Effector memory CD8-positive, alpha-beta T cell (primary cell): ENCODE measurements around the gene MAGI1.

Experiments
- ATAC-seq: fragments of 150-1000 bp; cut with Tn5 transposase; replicated peaks from 2 replicates; pipeline ENCODE4 v1.10.0; 2021; ENCODE audit warnings: mild to moderate bottlenecking, moderate library complexity
- DNase-seq, 3 experiments: peaks; one replicate each; pipeline ENCODE4 v3.0.0; 2021
- H3K27ac Mint-ChIP-seq, 2 donors: one replicate each; pipeline ENCODE4 v1.8.0; 2022; ENCODE audit warnings: mild to moderate bottlenecking in 2 of 2, mixed read lengths in 2 of 2, moderate library complexity in 2 of 2
- H3K27me3 Mint-ChIP-seq, 2 donors: one replicate each; pipeline ENCODE4 v1.8.0; 2022; ENCODE audit warnings: mixed read lengths in 2 of 2
- H3K36me3 Mint-ChIP-seq: one replicate; pipeline ENCODE4 v1.8.0; 2022; ENCODE audit warnings: mild to moderate bottlenecking, moderate library complexity, mixed read lengths; ENCODE audit not compliant: insufficient read depth
- H3K4me1 Mint-ChIP-seq, 2 donors: one replicate each; pipeline ENCODE4 v1.8.0; 2022; ENCODE audit warnings: low read depth in 2 of 2, mixed read lengths in 2 of 2
- H3K4me3 Mint-ChIP-seq, 2 donors: one replicate each; pipeline ENCODE4 v1.8.0; 2022; ENCODE audit warnings: mild to moderate bottlenecking in 2 of 2, mixed read lengths in 2 of 2, moderate library complexity in 2 of 2
- H3K9me3 Mint-ChIP-seq, 2 donors: one replicate each; pipeline ENCODE4 v1.8.0; 2022; ENCODE audit warnings: mixed read lengths in 2 of 2

Gene MAGI1

GRCh38 chr3:65436580-65436979 is 602.1 kb downstream of the MAGI1 start:
- H3K9me3 Mint-ChIP-seq = peaks cover 0 to 6% of the 10 kb centered on the region in 2 donors
- no peaks in the 10 kb centered on the region for H3K27me3 Mint-ChIP-seq
- no peaks in the 10 kb centered on the region for H3K36me3 Mint-ChIP-seq
- DNase-seq = no peak
- no peak overlapping the region for H3K4me3 Mint-ChIP-seq
- H3K4me1 Mint-ChIP-seq = no peaks in the 10 kb centered on the region
- ATAC-seq = no peak
- no peak overlapping the region for H3K27ac Mint-ChIP-seq

GRCh38 chr3:65433480-65433879 is 605.2 kb downstream of the MAGI1 start:
- Mint-ChIP-seq H3K27ac (no peak overlapping the region), H3K27me3 (no peaks in the 10 kb centered on the region), H3K9me3 (peaks cover 0 to 8% of the 10 kb centered on the region in 2 donors), H3K4me3 (no peak overlapping the region), H3K4me1 (no peaks in the 10 kb centered on the region), H3K36me3 (no peaks in the 10 kb centered on the region)
- DNase-seq (no peak), ATAC-seq (no peak)

- DNase-seq = no peak
- Mint-ChIP-seq H3K36me3 (no peaks in the 10 kb centered on the region), H3K27me3 (no peaks in the 10 kb centered on the region), H3K27ac (no peak overlapping the region), H3K9me3 (peaks cover 0 to 6% of the 10 kb centered on the region in 2 donors), H3K4me1 (no peaks in the 10 kb centered on the region), H3K4me3 (no peak overlapping the region)
- no peak for ATAC-seq
Measured at GRCh38 chr3:65432388-65433003, 606.2 kb downstream of the MAGI1 start.

GRCh38 chr3:65425880-65426279 is 612.8 kb downstream of the MAGI1 start:
- H3K27me3 Mint-ChIP-seq = no peaks in the 10 kb centered on the region
- peaks cover 0 to 6% of the 10 kb centered on the region in 2 donors for H3K9me3 Mint-ChIP-seq
- H3K4me1 Mint-ChIP-seq = no peaks in the 10 kb centered on the region
- H3K4me3 Mint-ChIP-seq = no peak overlapping the region
- DNase-seq (no peak), ATAC-seq (no peak)
- no peak overlapping the region for H3K27ac Mint-ChIP-seq
- H3K36me3 Mint-ChIP-seq = no peaks in the 10 kb centered on the region

- ATAC-seq (no peak), DNase-seq (no peak)
- H3K4me1 Mint-ChIP-seq = no peaks in the 10 kb centered on the region
- H3K4me3 Mint-ChIP-seq = no peak overlapping the region
- no peak overlapping the region for H3K27ac Mint-ChIP-seq
- H3K9me3 Mint-ChIP-seq = peaks cover 12 to 24% of the 10 kb centered on the region in 2 donors
- no peaks in the 10 kb centered on the region for H3K36me3 Mint-ChIP-seq
- H3K27me3 Mint-ChIP-seq = no peaks in the 10 kb centered on the region
Measured at GRCh38 chr3:65422154-65422553, 616.6 kb downstream of the MAGI1 start.

- Mint-ChIP-seq H3K36me3 (no peaks in the 10 kb centered on the region), H3K27me3 (no peaks in the 10 kb centered on the region), H3K27ac (no peak overlapping the region), H3K4me1 (no peaks in the 10 kb centered on the region), H3K9me3 (peaks cover 10 to 39% of the 10 kb centered on the region in 2 donors), H3K4me3 (no peak overlapping the region)
- no peak for ATAC-seq
- no peak for DNase-seq
Measured at GRCh38 chr3:65419233-65419632, 619.5 kb downstream of the MAGI1 start.

- H3K27me3 Mint-ChIP-seq = no peaks in the 10 kb centered on the region
- H3K9me3 Mint-ChIP-seq = peaks cover 11 to 28% of the 10 kb centered on the region in 2 donors
- H3K4me1 Mint-ChIP-seq = no peaks in the 10 kb centered on the region
- ATAC-seq (no peak), DNase-seq (no peak)
- no peaks in the 10 kb centered on the region for H3K36me3 Mint-ChIP-seq
- no peak overlapping the region for H3K27ac Mint-ChIP-seq
- no peak overlapping the region for H3K4me3 Mint-ChIP-seq
Measured at GRCh38 chr3:65413891-65414290, 624.8 kb downstream of the MAGI1 start.

- no peak overlapping the region for H3K27ac Mint-ChIP-seq
- DNase-seq (no peak), ATAC-seq (no peak)
- no peak overlapping the region for H3K4me3 Mint-ChIP-seq
- H3K36me3 Mint-ChIP-seq = no peaks in the 10 kb centered on the region
- H3K9me3 Mint-ChIP-seq = peaks cover 11 to 23% of the 10 kb centered on the region in 2 donors
- no peaks in the 10 kb centered on the region for H3K4me1 Mint-ChIP-seq
- no peaks in the 10 kb centered on the region for H3K27me3 Mint-ChIP-seq
Measured at GRCh38 chr3:65412588-65412987, 626.1 kb downstream of the MAGI1 start.

GRCh38 chr3:65411367-65411766 is 627.4 kb downstream of the MAGI1 start:
- H3K27ac Mint-ChIP-seq = no peak overlapping the region

GRCh38 chr3:65409176-65409569 is 629.5 kb downstream of the MAGI1 start:
- Mint-ChIP-seq H3K9me3 (peaks cover 8 to 9% of the 10 kb centered on the region in 2 donors), H3K4me1 (no peaks in the 10 kb centered on the region), H3K27ac (no peak overlapping the region), H3K36me3 (no peaks in the 10 kb centered on the region), H3K27me3 (no peaks in the 10 kb centered on the region), H3K4me3 (no peak overlapping the region)
- DNase-seq (no peak), ATAC-seq (no peak)

More at GRCh38 chr3:65411367-65411766, 627.4 kb downstream of the MAGI1 start:
- DNase-seq (no peak), ATAC-seq (no peak)
- H3K4me1 Mint-ChIP-seq = no peaks in the 10 kb centered on the region
- H3K36me3 Mint-ChIP-seq = no peaks in the 10 kb centered on the region
- no peaks in the 10 kb centered on the region for H3K27me3 Mint-ChIP-seq
- H3K9me3 Mint-ChIP-seq = peaks cover 11 to 15% of the 10 kb centered on the region in 2 donors
- no peak overlapping the region for H3K4me3 Mint-ChIP-seq

- DNase-seq = no peak
Measured at GRCh38 chr3:65408531-65409175, 630.1 kb downstream of the MAGI1 start.

GRCh38 chr3:65406470-65406869 is 632.2 kb downstream of the MAGI1 start:
- ATAC-seq = no peak
- no peaks in the 10 kb centered on the region for H3K27me3 Mint-ChIP-seq
- no peaks in the 10 kb centered on the region for H3K4me1 Mint-ChIP-seq
- H3K36me3 Mint-ChIP-seq = no peaks in the 10 kb centered on the region
- H3K27ac Mint-ChIP-seq = no peak overlapping the region
- H3K4me3 Mint-ChIP-seq = no peak overlapping the region
- no peak for DNase-seq
- peaks cover 8 to 10% of the 10 kb centered on the region in 2 donors for H3K9me3 Mint-ChIP-seq

More at GRCh38 chr3:65408531-65409175, 630.1 kb downstream of the MAGI1 start:
- no peak for ATAC-seq
- H3K4me3 Mint-ChIP-seq = no peak overlapping the region
- H3K9me3 Mint-ChIP-seq = peaks cover 8 to 9% of the 10 kb centered on the region in 2 donors
- H3K27ac Mint-ChIP-seq = no peak overlapping the region
- H3K27me3 Mint-ChIP-seq = no peaks in the 10 kb centered on the region
- no peaks in the 10 kb centered on the region for H3K4me1 Mint-ChIP-seq
- H3K36me3 Mint-ChIP-seq = no peaks in the 10 kb centered on the region

GRCh38 chr3:65402597-65402996 is 636.1 kb downstream of the MAGI1 start:
- H3K4me3 Mint-ChIP-seq = no peak overlapping the region
- no peaks in the 10 kb centered on the region for H3K36me3 Mint-ChIP-seq
- peaks cover 0 to 5% of the 10 kb centered on the region in 2 donors for H3K9me3 Mint-ChIP-seq
- no peaks in the 10 kb centered on the region for H3K27me3 Mint-ChIP-seq
- ATAC-seq (no peak), DNase-seq (no peak)
- H3K4me1 Mint-ChIP-seq = no peaks in the 10 kb centered on the region
- no peak overlapping the region for H3K27ac Mint-ChIP-seq
